Measurements from ENCODE around the gene SMPD2.

Gene SMPD2

GRCh38 chr6:109428889-109429477 lies 11.5 kb upstream of the SMPD2 start:
- H3K4me3 ChIP-seq (ENCODE audit: low read depth, low read length) = no peak overlapping the region
- H3K27ac ChIP-seq = no peak overlapping the region
- DNase-seq = no peak
- TF ChIP-seq CTCF (IDR thresholded peaks at IDR 0.05; ENCODE audit: low read depth, low read length, missing control alignments) = no peak
- no peaks in the 10 kb centered on the region for H3K36me3 ChIP-seq (replicated peaks)
- in situ Hi-C loops (cut with HindIII; ENCODE audit: low pct_ligation_motif_present, low sequenced_read_pairs) = no loop called here
- H3K27me3 ChIP-seq (replicated peaks) = no peaks in the 10 kb centered on the region

GRCh38 chr6:109429496-109429895 lies 11.0 kb upstream of the SMPD2 start:
- Histone ChIP-seq H3K27ac (no peak overlapping the region), H3K4me3 (ENCODE audit: low read depth, low read length) (no peak overlapping the region), H3K36me3 (replicated peaks) (no peaks in the 10 kb centered on the region), H3K27me3 (replicated peaks) (no peaks in the 10 kb centered on the region)
- in situ Hi-C loops (cut with HindIII; ENCODE audit: low pct_ligation_motif_present, low sequenced_read_pairs) = no loop called here
- DNase-seq = no peak
- TF ChIP-seq CTCF (IDR thresholded peaks at IDR 0.05; ENCODE audit: low read depth, low read length, missing control alignments) = no peak

- in situ Hi-C loops (cut with HindIII; ENCODE audit: low pct_ligation_motif_present, low sequenced_read_pairs) = no loop called here
- Histone ChIP-seq H3K4me3 (ENCODE audit: low read depth, low read length) (no peak overlapping the region), H3K27ac (no peak overlapping the region), H3K27me3 (replicated peaks) (no peaks in the 10 kb centered on the region), H3K36me3 (replicated peaks) (no peaks in the 10 kb centered on the region)
- no peak for TF ChIP-seq CTCF (IDR thresholded peaks at IDR 0.05; ENCODE audit: low read depth, low read length, missing control alignments)
- no peak for DNase-seq
Measured at GRCh38 chr6:109434456-109434855, 6.1 kb upstream of the SMPD2 start.

GRCh38 chr6:109436041-109436440 lies 4.5 kb upstream of the SMPD2 start:
- in situ Hi-C loops (cut with HindIII; ENCODE audit: low pct_ligation_motif_present, low sequenced_read_pairs) = no loop called here
- TF ChIP-seq CTCF (IDR thresholded peaks at IDR 0.05; ENCODE audit: low read depth, low read length, missing control alignments) = no peak
- Histone ChIP-seq H3K4me3 (ENCODE audit: low read depth, low read length) (no peak overlapping the region), H3K36me3 (replicated peaks) (no peaks in the 10 kb centered on the region), H3K27ac (no peak overlapping the region), H3K27me3 (replicated peaks) (no peaks in the 10 kb centered on the region)
- no peak for DNase-seq

GRCh38 chr6:109441069-109441816 lies 719 bp downstream of the SMPD2 start:
- peaks cover 29% of the 10 kb centered on the region for H3K36me3 ChIP-seq (replicated peaks)
- DNase-seq = no peak
- H3K27me3 ChIP-seq (replicated peaks) = no peaks in the 10 kb centered on the region
- in situ Hi-C loops (cut with HindIII; ENCODE audit: low pct_ligation_motif_present, low sequenced_read_pairs) = no loop called here
- peak overlapping the region; percentile 80 for H3K4me3 ChIP-seq (ENCODE audit: low read depth, low read length)
- peak overlapping the region; percentile 83 for H3K27ac ChIP-seq
- TF ChIP-seq CTCF (IDR thresholded peaks at IDR 0.05; ENCODE audit: low read depth, low read length, missing control alignments) = peak; percentile 52
